SU-DHL-6 (cell line): Measurements from ENCODE around the gene PGAP3.

Experiments
- CTCF ChIP-seq: fragments of 200-600 bp; sonication (generic); IDR thresholded peaks from one replicate; pipeline ENCODE4 v1.5.1; 2017; ENCODE audit warnings: antibody characterized with exemption, mild to moderate bottlenecking, low read length, moderate library complexity; ENCODE audit not compliant: insufficient read depth, poor library complexity, severe bottlenecking
- EZH2phosphoT487 ChIP-seq: fragments of 200-600 bp; sonication (generic), shearing (Covaris generic); conservative IDR thresholded peaks from 2 replicates; pipeline ENCODE4 v1.6.1; 2018; ENCODE audit warnings: mild to moderate bottlenecking, antibody characterized with exemption, low read length, moderate library complexity, mixed read lengths

DNA sequence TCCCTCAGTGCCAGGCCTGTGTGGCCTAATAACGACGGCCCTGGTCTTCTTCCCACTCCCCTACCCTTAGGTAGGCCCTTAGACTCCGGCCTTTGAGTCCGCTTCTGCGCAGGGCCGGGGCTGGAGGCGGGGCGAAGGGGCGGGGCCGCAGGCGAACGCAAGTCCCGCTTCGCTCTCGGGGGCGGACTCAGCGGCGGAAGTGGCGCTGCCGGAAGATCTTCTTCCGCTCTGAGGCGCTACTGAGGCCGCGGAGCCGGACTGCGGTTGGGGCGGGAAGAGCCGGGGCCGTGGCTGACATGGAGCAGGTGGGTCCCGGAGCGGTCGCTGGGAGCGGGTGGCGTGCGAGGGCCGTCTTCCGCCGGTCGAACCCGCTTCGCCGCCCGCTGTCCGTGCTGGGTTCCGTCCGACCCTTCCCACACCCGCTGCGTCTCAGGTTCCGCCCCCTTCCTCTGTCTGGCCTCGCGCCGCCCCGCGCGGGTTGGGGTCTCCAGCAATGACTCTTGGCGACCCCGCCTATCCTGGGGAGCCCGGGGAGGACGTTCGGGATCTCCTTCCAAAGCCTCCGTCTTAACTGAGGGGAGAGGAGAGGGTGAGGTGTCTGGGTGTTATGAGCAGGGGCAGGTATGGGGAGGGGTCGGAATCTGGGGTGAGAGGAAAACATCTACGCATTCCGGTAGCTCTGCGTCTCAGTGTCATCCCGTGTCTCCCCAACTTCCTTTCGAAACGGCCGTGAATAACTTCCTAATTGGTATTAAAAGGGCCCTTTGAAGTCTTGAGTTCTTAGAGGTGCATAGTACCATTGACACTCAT, 50.7 kb downstream of the PGAP3 start, which contains the start of gene STARD3:
- TF ChIP-seq CTCF (no peak), EZH2phosphoT487 (no peak)
